GM18858 (cell line): Measurements from ENCODE around the gene TULP4.
"Not testable (repeated sequence)": the region's sequence is repeated elsewhere in the genome, so short reads cannot be mapped to it uniquely, and the experiment has no call there.

Experiments used
- ATAC-seq: cut with Tn5 transposase; IDR thresholded peaks from one replicate; pipeline ENCODE4 v1.9.1; 2021; ENCODE audit not compliant: unreplicated experiment

Gene TULP4

GRCh38 chr6:158520975-158521374 is 208.7 kb downstream of the TULP4 start:
- not testable (repeated sequence) for ATAC-seq

DNA sequence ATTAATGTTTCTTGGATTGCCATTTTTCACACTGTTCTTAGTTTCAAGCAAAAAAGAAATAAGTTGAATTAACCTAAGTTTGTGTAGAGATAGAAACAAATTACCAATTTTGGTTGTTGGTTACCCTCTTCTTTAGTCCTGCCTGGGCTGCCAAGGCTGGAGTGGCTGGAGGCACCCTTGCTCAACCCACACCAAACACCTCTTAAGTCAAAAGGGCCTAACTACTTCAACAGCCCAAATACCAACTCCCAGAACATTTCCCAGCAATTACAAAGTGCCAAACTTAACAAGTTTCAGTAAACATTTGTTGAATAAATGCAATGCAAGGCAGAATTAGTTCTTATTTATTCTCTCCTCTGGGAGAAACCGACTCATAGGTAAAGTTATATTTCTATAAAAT is 209.5 kb downstream of the TULP4 start:
- ATAC-seq, result no peak

- no peak for ATAC-seq
Measured at GRCh38 chr6:158522616-158523015, 210.4 kb downstream of the TULP4 start.

DNA sequence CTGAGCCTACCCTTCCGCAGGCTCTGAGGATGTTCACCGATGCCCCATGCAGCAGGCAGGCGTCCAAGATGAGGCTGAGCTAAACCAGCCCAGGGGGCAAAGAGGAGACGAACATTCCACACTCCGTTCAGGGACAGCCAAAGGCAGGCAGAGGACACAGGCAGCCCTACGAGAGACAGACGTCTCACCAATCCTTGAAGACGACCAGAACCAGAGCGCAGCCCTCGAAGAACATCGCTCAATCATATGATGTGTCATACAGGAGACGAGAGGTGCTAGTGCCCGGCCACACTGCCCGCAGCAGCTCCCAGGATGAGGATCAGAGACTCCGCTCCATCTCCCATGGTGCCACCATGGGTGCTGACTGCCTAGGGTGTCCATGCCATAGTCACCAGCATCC is 212.0 kb downstream of the TULP4 start:
- ATAC-seq, result no peak

DNA sequence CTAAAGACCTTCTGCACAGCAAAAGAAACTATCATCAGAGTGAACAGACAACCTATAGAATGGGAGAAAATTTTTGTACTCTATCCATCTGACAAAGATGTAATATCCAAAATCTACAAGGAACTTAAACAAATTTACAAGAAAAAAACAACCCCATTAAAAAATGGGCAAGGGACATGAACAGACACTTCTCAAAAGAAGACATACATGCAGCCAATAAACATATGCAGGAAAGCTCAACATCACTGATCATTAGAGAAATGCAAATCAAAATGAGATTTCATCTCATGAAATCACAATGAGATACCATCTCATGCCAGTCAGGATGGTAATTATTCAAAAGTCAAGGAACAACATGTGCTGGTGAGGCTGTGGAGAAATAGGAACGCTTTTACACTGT is 215.6 kb downstream of the TULP4 start:
- not testable (repeated sequence) for ATAC-seq

- no peak for ATAC-seq
Measured at GRCh38 chr6:158528826-158529225, 216.6 kb downstream of the TULP4 start.

DNA sequence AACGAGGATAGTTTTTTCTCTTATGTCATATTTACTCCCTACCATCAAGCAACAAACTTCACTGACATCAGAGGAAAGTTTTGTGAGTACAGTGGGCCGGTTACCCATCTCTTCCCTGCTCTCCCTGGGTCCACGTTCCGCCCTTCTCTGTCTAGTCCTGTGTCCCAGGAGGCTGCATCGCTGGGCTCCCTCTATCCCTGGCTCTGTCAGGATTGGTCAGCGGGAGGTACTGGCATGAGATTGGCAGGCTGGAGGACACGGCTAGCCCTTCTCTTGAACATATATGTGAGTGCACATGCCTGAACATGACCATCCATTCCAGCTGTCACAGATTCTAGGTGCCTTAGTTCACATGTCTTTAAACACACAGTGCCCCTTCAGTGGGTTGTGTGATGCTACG is 217.4 kb downstream of the TULP4 start:
- ATAC-seq, result no peak

DNA sequence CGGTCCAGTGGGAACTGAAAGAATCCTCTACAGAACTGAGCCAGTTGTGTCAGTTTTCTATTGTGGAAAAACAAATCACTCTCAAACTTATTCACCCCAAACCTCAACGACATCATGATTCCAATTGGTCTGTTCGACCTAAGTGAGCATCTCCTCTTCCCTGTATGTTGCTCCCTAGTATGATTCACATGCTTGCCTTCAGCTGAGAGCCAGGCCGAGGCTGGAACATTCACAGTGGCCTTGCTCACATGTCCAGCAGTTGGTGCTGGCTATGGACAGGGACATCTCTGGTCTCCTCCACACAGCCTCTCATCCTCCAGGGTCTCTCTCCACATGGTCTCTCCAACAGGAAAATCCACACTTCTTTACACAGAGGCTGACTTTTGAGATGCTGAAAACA is 219.3 kb downstream of the TULP4 start:
- ATAC-seq, result no peak

DNA sequence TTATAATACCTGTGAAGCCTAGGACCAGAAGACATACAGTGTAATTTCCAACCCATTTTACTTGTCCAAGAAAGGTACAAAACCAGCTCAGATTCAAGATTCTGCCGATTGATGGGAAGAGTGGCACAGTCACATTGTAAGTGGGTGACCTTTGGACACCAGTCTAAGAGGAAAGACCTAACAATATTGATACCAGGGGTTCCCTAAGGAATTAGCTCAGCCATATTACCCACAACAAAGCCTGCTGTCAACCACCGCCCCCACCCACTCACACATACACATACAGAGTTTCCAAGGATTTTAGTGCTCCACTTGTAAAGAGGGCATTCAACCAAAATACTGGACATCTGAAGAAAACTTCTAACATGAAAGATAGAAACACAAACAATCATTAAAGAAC is 219.7 kb downstream of the TULP4 start:
- ATAC-seq, result no peak

GRCh38 chr6:158536084-158536890 is 224.0 kb downstream of the TULP4 start:
- no peak for ATAC-seq

DNA sequence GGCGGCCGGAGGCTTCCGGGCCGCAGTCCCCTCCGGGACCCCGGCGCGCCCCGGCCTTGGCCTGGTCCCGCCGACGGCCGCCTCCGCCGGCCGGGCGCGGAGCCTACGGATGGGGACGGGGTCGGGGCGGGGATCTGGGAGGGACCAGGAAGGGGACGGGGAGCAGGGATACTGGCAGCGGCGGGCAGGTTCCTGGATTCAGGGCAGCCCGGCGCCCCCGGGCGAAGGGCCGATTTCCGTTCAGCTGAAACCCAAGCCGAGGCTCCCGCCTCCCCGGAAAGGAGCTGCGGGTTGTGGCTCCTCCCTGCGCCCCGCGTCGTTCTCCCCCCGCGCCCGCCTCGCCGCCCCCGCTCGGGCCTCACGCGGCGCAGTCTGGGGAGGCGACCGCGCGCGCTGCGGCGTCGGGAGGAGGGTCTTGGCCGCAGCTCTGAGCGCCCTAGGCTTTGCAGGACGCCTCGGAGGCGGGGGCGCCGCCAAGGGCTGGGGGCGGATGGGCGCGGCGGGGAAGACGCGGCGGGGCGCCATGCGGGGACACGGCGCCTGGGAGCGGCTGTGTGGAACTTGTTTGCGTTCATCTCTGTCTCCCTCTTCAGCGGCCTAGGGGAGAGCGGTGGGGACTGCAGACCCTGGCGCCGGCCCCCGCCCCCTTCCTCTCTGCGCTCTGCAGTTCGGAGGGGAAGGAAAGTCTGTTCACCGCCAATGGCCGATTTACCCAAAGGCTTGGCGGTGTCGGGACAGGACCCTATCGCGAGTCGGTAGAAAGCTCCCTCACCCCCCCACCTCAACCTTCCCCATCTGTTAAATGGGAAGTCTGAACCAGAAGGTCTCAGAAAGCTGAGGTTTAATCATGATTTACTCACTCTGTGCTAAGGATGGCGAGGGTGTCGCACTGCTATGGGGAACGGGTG is 224.9 kb downstream of the TULP4 start:
- no peak for ATAC-seq

DNA sequence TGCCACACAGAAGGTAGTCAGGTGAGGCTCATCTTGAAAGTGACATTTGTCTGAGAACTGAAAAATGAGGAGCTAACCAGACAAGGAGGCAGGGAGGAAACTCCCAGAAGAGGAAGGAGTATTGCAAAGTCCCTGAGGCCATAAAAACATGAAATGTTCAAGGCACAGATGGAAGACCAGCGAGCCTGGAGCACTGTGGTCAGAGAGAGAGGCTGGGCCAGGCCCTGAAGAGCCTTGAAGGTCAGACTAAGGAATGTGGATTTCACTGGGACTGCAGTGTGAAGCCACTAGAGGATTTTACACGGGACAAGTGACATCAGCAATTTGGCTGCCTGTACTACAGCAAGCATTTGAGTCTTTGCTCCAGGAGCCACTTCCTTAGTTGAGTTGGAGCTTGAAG is 226.5 kb downstream of the TULP4 start:
- no peak for ATAC-seq

GRCh38 chr6:158539413-158539812 is 227.1 kb downstream of the TULP4 start:
- no peak for ATAC-seq

DNA sequence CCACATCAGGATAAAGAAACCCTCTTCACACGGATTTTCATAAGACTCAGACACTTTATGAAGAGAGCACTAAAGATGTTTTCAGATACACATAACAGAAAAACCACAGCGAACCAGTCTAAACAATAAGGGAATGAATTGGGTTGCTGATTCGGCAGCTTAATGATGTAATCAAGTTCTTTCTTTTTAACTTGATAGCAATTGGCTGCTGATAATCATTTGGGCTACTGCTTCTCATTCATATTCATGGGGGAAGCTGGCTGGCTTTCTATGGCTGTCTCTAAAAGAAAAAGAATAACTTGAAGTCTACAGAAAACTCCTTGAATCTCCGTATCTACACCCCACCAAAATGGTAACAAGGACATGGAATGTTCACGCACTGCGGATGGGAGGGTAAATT is 227.6 kb downstream of the TULP4 start:
- ATAC-seq, result no peak

DNA sequence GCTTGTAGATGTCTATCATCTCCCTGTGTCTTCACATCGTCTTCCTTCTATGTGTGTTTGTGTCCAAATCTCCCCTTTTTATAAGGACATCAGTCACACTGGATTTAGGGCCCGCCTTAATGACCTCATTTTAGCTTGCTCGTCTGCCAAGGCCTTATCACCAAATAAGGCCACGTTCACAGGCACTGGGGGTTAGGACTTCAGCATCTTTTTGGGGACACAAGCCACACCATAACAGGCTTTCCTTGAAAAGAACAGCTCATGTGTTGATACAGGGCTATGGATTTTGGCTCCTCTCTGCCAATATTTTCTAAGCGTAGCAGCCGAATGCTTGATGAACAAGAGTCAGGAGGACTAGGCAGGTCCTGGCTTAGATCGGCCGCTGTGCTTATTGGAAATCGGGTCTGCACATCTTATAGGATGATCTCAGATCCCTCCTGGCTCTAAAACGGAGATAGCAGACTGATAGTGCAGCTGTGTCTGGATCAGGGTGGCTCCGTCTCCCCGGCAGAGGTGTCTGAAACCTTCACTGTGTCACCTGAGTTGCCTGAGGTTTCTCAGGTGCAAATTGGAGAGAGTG is 231.4 kb downstream of the TULP4 start:
- no peak for ATAC-seq

GRCh38 chr6:158544428-158544827 is 232.2 kb downstream of the TULP4 start:
- ATAC-seq, result no peak

GRCh38 chr6:158545043-158545966 is 233.0 kb downstream of the TULP4 start:
- ATAC-seq, result no peak

- no peak for ATAC-seq
Measured at GRCh38 chr6:158548418-158549161, 236.3 kb downstream of the TULP4 start.

DNA sequence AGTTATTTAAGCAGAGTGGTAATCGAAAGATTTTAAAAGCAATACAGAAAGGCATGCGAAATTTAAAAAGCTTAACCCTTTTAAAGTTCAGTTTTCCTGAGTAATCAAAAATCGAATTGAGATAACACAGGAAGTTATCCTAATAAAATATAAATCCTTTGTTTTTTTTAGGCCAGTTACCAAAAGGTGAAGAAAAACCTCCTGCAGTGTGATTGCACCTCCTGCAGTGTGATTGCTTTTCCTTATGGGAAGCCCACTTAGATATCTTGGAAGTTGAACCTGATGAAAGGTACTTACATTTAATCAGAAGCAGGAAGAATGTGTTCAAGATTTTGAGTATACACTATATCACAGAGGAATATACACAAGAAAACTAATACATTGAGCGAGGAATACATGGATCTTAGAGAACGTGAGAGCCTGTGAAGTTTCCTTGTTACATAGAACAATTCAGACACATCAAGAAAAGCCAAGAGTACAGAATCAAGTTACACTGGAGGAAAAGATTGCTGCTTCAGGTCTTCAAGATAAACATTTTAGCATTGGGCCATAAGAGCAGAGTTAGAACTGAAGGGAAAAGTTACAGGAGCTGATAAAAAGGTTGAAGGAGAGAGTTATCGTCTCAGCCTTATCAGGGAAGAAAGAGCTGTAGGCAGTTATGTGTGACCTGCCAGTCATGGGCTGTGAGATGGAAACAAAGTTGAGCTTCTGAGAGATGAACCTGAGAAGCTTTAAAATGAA is 240.0 kb downstream of the TULP4 start:
- no peak for ATAC-seq
